IPS-18a (cell line): ENCODE data around the gene RC3H2.
"Not testable (repeated sequence)": the region's sequence is repeated elsewhere in the genome, so short reads cannot be mapped to it uniquely, and the experiment has no call there.

ENCODE experiments used
- H3K27ac ChIP-seq: one replicate; pipeline ENCODE4 v1.5.1; 2013; ENCODE audit warnings: low read length
- H3K27me3 ChIP-seq: one replicate; pipeline ENCODE4 v1.6.1; 2013; ENCODE audit warnings: mild to moderate bottlenecking, low read length; ENCODE audit not compliant: control insufficient read depth, insufficient read depth
- H3K36me3 ChIP-seq: one replicate; pipeline ENCODE4 v1.6.1; 2013; ENCODE audit warnings: low read depth, low read length; ENCODE audit not compliant: control insufficient read depth
- H3K4me1 ChIP-seq: one replicate; pipeline ENCODE4 v1.6.1; 2013; ENCODE audit warnings: low read depth, low read length; ENCODE audit not compliant: control insufficient read depth
- H3K4me3 ChIP-seq: one replicate; pipeline ENCODE4 v1.5.1; 2013; ENCODE audit warnings: low read length
- H3K9ac ChIP-seq: one replicate; pipeline ENCODE4 v1.6.1; 2013; ENCODE audit warnings: mild to moderate bottlenecking, low read length, moderate library complexity
- H3K9me3 ChIP-seq: one replicate; pipeline ENCODE4 v1.6.1; 2013; ENCODE audit warnings: low read depth, low read length; ENCODE audit not compliant: control insufficient read depth

RC3H2 gene

GRCh38 chr9:122837266-122837850, 67.8 kb downstream of the RC3H2 start:
- Histone ChIP-seq H3K4me3 (no peak overlapping the region), H3K9me3 (no peaks in the 10 kb centered on the region), H3K4me1 (no peaks in the 10 kb centered on the region), H3K27ac (no peak overlapping the region), H3K27me3 (no peaks in the 10 kb centered on the region), H3K9ac (no peak overlapping the region), H3K36me3 (no peaks in the 10 kb centered on the region)

GRCh38 chr9:122835313-122835731, 69.8 kb downstream of the RC3H2 start:
- Histone ChIP-seq H3K9me3 (no peaks in the 10 kb centered on the region), H3K27me3 (no peaks in the 10 kb centered on the region), H3K4me3 (no peak overlapping the region), H3K4me1 (no peaks in the 10 kb centered on the region), H3K27ac (no peak overlapping the region), H3K36me3 (no peaks in the 10 kb centered on the region), H3K9ac (no peak overlapping the region)

- Histone ChIP-seq H3K4me1 (peaks cover 3% of the 10 kb centered on the region), H3K9ac (no peak overlapping the region), H3K27me3 (no peaks in the 10 kb centered on the region), H3K4me3 (no peak overlapping the region), H3K36me3 (no peaks in the 10 kb centered on the region), H3K9me3 (no peaks in the 10 kb centered on the region), H3K27ac (no peak overlapping the region)
These were observed 73.0 kb downstream of the RC3H2 start for GRCh38 chr9:122832194-122832593.

- not testable (repeated sequence) for H3K9ac ChIP-seq, H3K9me3 ChIP-seq, H3K27ac ChIP-seq, H3K27me3 ChIP-seq, H3K4me1 ChIP-seq
- peaks cover 17% of the 10 kb centered on the region for H3K36me3 ChIP-seq
- peak overlapping the region; percentile 99 for H3K4me3 ChIP-seq
These were observed 76.2 kb downstream of the RC3H2 start for GRCh38 chr9:122828965-122829284.

GRCh38 chr9:122827761-122828093, 77.4 kb downstream of the RC3H2 start:
- H3K9me3 ChIP-seq: no peaks in the 10 kb centered on the region
- H3K4me1 ChIP-seq: peaks cover 5% of the 10 kb centered on the region
- peaks cover 25% of the 10 kb centered on the region for H3K36me3 ChIP-seq
- H3K4me3 ChIP-seq: peak overlapping the region; percentile 99
- peak overlapping the region; percentile 87 for H3K9ac ChIP-seq
- H3K27me3 ChIP-seq: no peaks in the 10 kb centered on the region
- peak overlapping the region; percentile 80 for H3K27ac ChIP-seq

- Histone ChIP-seq H3K27me3 (no peaks in the 10 kb centered on the region), H3K4me1 (peaks cover 5% of the 10 kb centered on the region), H3K27ac (no peak overlapping the region), H3K4me3 (no peak overlapping the region), H3K9me3 (no peaks in the 10 kb centered on the region), H3K9ac (no peak overlapping the region), H3K36me3 (peaks cover 59% of the 10 kb centered on the region)
These were observed 82.2 kb downstream of the RC3H2 start for GRCh38 chr9:122822938-122823337.

GRCh38 chr9:122822056-122822455, 83.1 kb downstream of the RC3H2 start:
- no peak overlapping the region for H3K9ac ChIP-seq
- H3K27ac ChIP-seq: no peak overlapping the region
- peaks cover 64% of the 10 kb centered on the region for H3K36me3 ChIP-seq
- no peaks in the 10 kb centered on the region for H3K9me3 ChIP-seq
- H3K4me3 ChIP-seq: no peak overlapping the region
- H3K4me1 ChIP-seq: peaks cover under 1% of the 10 kb centered on the region
- H3K27me3 ChIP-seq: no peaks in the 10 kb centered on the region

GRCh38 chr9:122821278-122821943, 83.7 kb downstream of the RC3H2 start:
- H3K27ac ChIP-seq: no peak overlapping the region
- H3K9me3 ChIP-seq: no peaks in the 10 kb centered on the region
- H3K4me1 ChIP-seq: no peaks in the 10 kb centered on the region
- H3K9ac ChIP-seq: no peak overlapping the region
- H3K4me3 ChIP-seq: no peak overlapping the region
- H3K36me3 ChIP-seq: peaks cover 64% of the 10 kb centered on the region
- H3K27me3 ChIP-seq: no peaks in the 10 kb centered on the region

GRCh38 chr9:122820490-122820845, 84.7 kb downstream of the RC3H2 start:
- no peaks in the 10 kb centered on the region for H3K27me3 ChIP-seq
- peaks cover 57% of the 10 kb centered on the region for H3K36me3 ChIP-seq
- H3K4me1 ChIP-seq: no peaks in the 10 kb centered on the region
- H3K9me3 ChIP-seq: no peaks in the 10 kb centered on the region
- no peak overlapping the region for H3K9ac ChIP-seq
- H3K27ac ChIP-seq: no peak overlapping the region
- H3K4me3 ChIP-seq: no peak overlapping the region

- Histone ChIP-seq H3K36me3 (peaks cover 57% of the 10 kb centered on the region), H3K27ac (no peak overlapping the region)
These were observed 85.2 kb downstream of the RC3H2 start for GRCh38 chr9:122819791-122820489.

GRCh38 chr9:122819326-122819725, 85.8 kb downstream of the RC3H2 start:
- Histone ChIP-seq H3K27me3 (no peaks in the 10 kb centered on the region), H3K36me3 (peaks cover 51% of the 10 kb centered on the region), H3K9ac (no peak overlapping the region), H3K9me3 (no peaks in the 10 kb centered on the region), H3K4me1 (no peaks in the 10 kb centered on the region), H3K4me3 (no peak overlapping the region), H3K27ac (no peak overlapping the region)

More at GRCh38 chr9:122819791-122820489, 85.2 kb downstream of the RC3H2 start:
- no peaks in the 10 kb centered on the region for H3K4me1 ChIP-seq
- no peak overlapping the region for H3K4me3 ChIP-seq
- no peaks in the 10 kb centered on the region for H3K9me3 ChIP-seq
- no peaks in the 10 kb centered on the region for H3K27me3 ChIP-seq
- H3K9ac ChIP-seq: no peak overlapping the region
